Panc1 (cell line): ENCODE measurements around the gene RAP2B.

Source experiments
- CTCF ChIP-seq: fragments of 450-650 bp; IDR thresholded peaks from 2 replicates; pipeline ENCODE4 v1.5.1; 2017; ENCODE audit warnings: mild to moderate bottlenecking
- POLR2AphosphoS5 ChIP-seq: IDR thresholded peaks from 2 replicates; pipeline ENCODE4 v1.6.1; 2012; ENCODE audit warnings: mild to moderate bottlenecking, low read depth, low read length, moderate library complexity
- TCF7L2 ChIP-seq: IDR thresholded peaks from 2 replicates; pipeline ENCODE4 v1.6.1; 2011; ENCODE audit warnings: mild to moderate bottlenecking, low read depth, low read length, inconsistent platforms

GRCh38 chr3:153166206-153166605, 4.2 kb downstream of the RAP2B start:
- TF ChIP-seq CTCF = no peak
- no peak for TF ChIP-seq POLR2AphosphoS5
- TF ChIP-seq TCF7L2 = no peak
